Measurements from ENCODE around the gene SLC16A4.
"Not testable (repeated sequence)": the region's sequence is repeated elsewhere in the genome, so short reads cannot be mapped to it uniquely, and the experiment has no call there.

Gene SLC16A4

DNA sequence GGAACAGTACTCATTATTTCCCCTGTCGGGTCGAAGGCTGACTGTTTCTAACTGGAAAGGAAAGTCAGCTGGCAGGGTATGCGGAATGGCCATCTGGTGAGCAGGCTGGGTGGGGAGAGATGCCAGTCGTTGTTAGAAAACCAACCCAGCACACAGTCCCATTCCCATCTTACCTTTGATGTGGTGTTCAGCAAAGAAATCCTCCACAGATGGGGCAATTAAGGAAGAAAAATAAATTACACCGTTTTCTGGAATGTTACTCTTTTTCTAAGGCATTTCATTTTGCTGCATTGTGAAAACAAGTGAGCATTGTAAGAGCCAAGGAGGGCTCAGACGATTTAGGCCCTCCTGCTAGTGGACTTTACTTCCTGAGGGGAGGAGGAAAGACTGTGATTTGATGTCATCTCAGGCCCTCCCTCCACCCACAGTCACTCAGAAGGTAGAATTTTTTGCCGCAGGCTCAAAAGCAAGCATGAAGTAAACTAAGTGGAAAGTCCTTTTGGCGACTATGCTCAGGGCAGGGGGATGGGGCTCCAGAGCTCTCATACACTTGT, at the start of gene SLC16A4:
Gene SLC16A4, minus strand, starts transcription at position 335 of the 554 bp plus-strand sequence. CDS start 1,703 bp downstream, outside the sequence.
- no peak for DNase-seq

GRCh38 chr1:110439873-110440272, 49.0 kb upstream of the SLC16A4 start:
- DNase-seq = not testable (repeated sequence)

DNA sequence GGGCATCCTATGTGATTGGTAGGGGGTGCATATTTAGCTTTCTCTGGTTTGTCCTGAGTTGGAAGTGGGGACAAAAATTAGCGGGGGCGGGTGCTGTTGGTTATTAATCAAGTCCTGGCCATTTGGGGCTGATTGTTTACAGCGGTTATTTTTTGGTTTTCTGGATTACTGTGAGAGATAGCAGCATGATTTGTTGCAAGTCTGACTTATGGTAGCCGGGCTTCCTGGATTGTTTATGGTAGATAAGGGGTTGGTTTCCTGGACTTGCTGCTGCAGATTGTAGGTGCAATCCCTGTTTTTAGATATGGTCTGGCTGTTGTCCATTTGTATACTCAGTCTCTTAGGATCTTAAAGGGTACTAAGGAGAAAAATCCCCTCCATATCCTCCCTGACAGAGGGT, 48.1 kb upstream of the SLC16A4 start:
- no peak for DNase-seq

DNA sequence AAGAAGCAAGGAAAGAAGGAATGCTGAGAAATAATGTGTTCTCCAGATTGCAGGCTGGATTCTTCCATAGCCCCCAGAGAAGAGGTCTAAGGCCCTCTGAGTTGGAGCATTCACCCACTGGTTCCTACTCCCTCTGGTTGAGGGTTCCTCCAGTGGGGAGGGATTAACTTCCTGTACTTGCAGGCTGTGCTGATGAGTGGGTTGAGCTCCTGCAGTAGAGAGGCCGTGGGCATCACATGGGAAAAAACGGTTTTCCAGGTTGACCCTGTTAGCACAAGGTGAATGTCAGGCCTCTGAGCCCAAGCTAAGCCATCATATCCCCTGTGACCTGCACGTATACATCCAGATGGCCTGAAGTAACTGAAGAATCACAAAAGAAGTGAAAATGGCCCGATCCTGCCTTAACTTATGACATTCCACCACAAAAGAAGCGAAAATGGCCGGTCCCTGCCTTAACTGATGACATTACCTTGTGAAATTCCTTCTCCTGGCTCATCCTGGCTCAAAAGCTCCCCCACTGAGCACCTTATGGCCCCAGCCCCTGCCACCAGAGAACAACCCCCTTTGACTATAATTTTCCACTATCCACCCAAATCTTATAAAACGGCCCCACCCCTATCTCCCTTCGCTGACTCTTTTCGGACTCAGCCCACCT, 46.9 kb upstream of the SLC16A4 start:
- DNase-seq = not testable (repeated sequence)

- DNase-seq = no peak
Observed at GRCh38 chr1:110436635-110437034, 45.8 kb upstream of the SLC16A4 start.

- no peak for DNase-seq
Observed at GRCh38 chr1:110434946-110435345, 44.1 kb upstream of the SLC16A4 start.

DNA sequence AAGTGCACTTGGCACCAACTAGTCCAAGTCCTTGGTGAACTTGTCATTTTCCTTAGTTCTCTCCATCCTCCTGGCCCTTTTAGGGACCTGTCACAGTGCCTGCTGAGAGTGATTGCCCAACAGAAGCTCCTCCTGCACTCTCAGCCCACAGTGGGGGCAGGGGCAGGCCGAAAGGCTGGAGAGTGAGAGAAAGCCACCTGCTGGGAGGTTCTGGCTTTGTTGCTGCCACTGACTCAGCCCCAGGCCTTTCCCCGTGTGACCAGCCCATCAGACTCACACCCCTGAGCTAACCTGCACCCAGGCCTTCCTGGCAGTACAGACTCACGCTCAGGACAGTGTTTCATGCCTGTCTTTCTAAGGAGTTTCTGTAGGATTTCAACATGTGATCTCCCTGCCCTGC, 43.0 kb upstream of the SLC16A4 start:
- peak; percentile 9 for DNase-seq

- no peak for DNase-seq
Observed at GRCh38 chr1:110433213-110433612, 42.4 kb upstream of the SLC16A4 start.

DNA sequence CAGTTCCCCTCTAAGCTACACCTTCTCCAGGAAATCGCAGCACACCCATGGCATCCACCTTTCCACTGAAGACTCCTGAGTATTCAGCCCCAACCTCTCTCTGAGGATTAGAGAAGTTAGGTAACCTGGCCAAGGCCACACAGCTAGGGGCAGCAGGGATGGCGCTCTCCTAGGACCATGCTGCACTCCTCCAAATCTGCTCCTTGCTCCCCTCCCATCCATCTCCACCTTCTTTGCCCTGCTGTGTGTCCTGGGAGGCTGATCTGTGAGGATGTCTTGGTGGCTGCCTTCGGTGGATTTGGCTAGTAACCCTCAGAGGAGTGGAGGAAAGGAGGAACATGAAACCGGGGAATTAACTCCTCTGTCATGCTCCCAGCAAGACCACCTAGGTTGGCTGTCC, 40.1 kb upstream of the SLC16A4 start:
- no peak for DNase-seq

DNA sequence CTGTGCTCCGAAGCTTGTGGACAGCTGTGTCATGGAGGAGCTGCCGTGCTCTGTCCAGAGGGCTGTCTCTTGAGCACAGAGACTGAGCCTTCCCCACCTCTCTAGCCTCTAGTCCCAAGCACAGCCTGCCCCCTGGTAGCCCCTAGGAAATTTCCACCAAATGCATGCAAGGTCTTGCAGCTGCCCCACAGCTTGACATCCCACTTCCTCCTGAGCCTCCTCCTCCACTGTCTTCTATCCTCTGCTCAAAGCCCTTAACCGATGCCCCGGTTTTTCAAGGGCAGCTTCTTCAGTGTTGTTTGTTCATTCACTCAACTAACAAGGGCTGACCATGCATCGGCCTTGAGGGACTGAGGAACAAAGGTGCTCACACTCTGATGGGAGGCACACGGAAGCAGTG, 39.5 kb upstream of the SLC16A4 start:
- no peak for DNase-seq

DNA sequence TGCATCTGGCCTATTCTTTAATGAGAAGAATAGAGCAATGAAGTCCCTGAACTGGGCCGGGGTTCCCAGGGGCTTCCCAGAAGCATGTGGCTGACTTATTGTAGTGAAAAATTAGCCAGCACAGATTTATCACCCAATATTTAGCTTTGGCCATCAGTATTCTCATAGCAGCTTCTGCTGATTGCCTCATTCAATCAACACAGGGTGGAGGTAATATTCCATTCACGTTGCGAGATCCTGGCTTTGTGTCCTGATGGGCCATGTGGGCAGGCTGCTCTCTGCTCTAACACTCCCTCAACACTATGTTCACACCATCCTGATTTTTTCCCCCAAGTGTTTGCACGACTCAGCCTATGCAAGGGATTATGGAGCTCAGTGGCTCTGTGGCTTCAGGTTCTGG, 38.1 kb upstream of the SLC16A4 start:
- DNase-seq = no peak

DNA sequence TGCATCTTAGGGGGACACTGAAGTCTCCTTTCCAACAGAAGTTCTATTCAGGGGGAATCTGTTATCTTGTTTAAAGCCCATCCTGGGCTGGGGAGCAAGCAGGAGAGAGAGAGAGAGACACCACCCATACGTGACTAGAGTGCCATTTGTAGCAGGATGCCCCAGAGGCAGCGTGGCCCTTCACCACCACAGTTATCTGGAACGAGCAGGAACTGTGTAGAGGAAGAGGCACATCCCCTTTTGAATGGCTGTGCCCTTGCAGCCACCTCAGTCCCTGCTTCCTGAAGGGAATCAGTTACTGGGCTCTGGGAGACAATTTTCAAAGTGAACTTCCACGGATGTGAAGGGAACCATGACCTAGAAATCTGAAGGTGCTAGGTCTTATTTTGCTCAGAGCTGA, 36.0 kb upstream of the SLC16A4 start:
- no peak for DNase-seq

DNA sequence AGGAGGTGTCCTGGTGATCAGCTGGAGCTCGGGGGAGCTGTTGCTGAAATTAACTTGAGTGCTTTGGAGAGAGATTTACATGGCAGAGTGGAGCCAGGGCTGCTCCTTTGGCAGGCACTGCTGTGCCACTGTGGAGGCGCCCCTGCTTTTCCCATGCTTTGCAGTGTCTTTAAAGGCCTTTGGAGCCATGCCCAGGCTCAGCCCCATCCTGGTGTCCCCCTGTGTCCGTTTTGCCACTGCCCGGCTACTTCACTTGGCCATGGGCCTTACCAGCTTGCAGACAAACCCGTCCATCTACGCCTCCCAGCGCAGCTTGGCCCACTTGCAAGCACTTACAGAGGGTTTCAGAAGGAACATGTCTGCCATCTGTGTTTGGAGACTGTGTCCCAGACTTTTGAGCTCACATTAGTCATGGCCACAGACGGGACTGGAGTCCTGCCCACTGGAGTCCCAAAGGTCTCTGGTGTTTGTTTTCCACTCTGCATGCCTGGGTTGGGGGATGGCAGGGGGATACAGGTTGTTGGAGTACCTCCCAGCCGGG, 34.9 kb upstream of the SLC16A4 start:
- no peak for DNase-seq

DNA sequence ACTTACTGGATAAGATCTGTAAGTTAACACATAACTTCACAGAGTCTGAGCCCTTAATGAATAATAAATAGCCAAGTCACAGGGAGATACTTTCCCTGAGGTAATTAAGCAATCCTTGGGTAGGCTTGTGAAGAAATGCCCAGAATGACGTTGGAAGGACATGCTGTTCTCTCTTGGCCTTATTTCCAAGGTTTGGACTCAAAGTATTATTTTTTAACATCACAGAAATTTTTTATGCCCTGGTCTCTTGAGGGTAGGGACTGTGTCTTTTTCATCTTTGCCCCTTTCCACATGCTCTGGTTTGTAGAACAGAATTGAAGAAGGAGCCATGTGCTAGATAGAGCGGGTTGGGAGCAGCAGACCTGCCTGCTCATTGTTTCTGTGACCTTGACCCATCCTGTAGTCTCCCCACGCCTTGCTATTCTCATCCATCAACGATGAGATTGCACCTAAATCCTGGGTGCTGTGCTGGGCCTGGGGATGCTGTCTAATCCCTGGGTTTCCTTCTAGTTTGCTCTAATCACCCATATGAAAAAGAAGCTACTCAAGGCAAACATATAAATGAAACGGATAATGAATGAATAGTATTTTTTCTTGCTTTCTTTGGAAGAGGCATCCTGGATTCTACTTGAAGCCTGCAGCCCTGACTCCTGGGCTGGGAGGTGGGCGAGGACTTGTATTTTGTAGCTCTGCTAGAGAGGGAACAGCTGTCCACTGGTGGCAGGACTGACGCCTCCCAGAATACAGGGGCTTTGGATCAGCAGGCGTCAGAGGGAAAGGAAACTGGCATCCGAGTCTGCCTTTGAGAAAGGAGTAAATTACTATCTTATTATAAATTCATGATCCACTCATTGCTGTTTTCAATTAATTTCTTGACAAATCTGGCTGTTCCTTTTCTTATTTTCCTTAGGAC, 34.1 kb upstream of the SLC16A4 start:
- DNase-seq = no peak

GRCh38 chr1:110420874-110421793, 30.3 kb upstream of the SLC16A4 start:
- peak; percentile 30 for DNase-seq

DNA sequence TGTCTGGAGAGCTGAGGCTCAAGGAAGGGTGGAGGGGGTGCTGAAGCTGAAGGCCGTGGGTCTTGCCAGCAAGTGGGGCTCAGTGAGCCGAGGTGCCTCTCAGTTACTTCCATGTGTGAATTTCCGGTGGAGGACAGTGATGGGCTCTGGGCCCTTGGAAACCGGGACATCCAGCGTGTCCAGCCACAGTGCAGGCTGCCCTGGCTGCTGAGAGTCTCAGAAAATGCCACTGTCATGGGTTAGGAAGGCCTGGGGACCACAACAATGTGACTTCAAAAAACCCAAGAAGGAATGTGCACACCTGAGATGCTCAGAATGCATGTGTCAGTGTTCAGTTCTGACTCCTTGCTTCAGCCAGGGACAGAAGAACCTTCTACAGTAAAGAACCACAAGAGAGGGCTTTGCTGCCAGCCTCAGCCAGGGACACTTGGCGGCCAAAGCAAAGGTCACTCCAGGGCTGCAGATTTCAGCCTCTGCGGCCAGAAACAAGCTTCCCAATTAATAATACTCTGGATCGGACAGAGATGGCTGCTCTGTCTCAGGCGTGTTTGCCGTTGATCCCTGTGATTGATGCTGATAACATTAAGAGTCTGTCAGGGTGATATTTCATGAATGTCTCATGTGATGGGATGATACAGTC, 29.3 kb upstream of the SLC16A4 start:
- no peak for DNase-seq

- DNase-seq = no peak
Observed at GRCh38 chr1:110418729-110419128, 27.9 kb upstream of the SLC16A4 start.

DNA sequence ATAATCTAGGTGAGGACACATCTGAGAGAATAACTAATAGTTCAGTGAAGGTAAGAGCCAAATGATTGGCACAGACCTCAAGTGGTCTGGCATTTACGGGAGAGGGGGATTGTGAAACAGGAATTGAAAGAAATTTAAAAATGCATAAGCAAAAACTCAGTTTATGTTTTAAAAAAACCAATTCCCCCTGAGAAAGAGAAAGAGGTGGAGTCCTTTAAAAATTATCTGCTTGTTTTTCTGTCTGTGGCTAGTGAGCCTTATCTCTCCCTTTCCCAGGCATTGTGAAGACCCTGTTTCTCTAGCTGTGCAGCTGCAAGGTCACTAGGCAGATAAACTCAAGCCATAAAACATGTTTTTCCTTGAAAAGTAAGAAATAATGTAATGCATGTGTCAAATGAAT, 22.2 kb upstream of the SLC16A4 start:
- not testable (repeated sequence) for DNase-seq

- peak; percentile 75 for DNase-seq
Observed at GRCh38 chr1:110412576-110412975, 21.8 kb upstream of the SLC16A4 start.

DNA sequence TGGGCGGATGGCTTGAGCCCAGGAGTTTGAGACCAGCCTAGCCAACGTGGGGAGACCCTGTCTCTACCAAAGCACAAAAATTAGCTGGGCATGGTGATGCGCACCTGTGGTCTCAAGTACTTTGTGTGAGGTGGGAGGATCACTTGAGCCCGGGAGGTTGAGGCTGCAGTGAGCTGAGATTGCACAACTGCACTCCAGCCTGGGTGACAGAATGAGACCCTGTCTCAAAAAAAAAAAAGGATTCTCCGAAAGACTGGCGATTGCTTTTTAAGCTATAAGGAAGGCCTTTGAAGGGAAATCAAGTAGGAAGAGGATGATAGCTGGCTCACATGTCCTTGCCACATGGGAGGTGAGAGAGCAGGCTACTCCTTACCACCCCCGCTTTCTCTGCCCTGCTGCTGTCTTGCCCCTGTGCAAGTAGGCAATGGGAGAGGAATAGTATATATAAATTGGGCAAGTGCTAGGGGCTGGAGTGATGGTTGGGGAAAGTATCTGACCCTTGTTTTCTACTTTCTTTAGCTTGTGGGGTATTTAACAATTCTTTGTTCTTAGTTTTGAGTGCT, 20.4 kb upstream of the SLC16A4 start:
- DNase-seq = no peak

GRCh38 chr1:110409316-110409715, 18.5 kb upstream of the SLC16A4 start:
- DNase-seq = no peak

DNA sequence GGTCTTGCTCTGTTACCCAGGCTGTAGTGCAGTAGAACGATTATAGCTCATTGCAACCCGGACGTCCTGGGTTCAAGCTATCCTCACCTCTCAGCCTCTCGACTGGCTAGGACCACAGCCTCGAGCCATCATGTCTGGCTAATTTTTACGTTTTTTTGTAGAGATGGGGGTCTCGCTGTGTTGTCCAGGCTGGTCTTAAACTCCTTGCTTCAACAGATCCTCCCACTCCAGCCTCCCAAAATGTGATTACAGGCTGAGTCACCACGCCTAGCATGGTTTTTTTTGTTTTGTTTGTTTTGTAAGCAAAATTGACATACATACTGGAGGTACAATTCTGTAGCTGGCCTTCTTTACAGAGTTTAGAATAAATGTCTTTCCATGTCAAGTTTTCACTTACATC, 17.7 kb upstream of the SLC16A4 start:
- DNase-seq = no peak

Data from activated CD4-positive, alpha-beta T cell treated with anti-CD3 and anti-CD28 coated beads for 48 hours (primary cell).